Uterus (tissue), 2 donors: ENCODE results near the gene KIF3B.

Experiments used
- POLR2A ChIP-seq, 2 donors: fragments of 450-650 bp; IDR thresholded peaks; one replicate each; pipeline ENCODE4 v1.6.1; 2016; ENCODE audit warnings: antibody characterized with exemption in 2 of 2, mild to moderate bottlenecking in 1 of 2, moderate library complexity in 1 of 2
- TF ChIP-seq, protein P1 (sequence below), 4 experiments: fragments of 200-600 bp in 2 of 4; fragments of 450-650 bp in 2 of 4; sonication (generic) in 2 of 4; IDR thresholded peaks; one replicate each; pipeline ENCODE4 v1.5.1; 2016 to 2019; ENCODE audit warnings: antibody characterized with exemption in 4 of 4, mild to moderate bottlenecking in 2 of 4, moderate library complexity in 1 of 4

DNA sequence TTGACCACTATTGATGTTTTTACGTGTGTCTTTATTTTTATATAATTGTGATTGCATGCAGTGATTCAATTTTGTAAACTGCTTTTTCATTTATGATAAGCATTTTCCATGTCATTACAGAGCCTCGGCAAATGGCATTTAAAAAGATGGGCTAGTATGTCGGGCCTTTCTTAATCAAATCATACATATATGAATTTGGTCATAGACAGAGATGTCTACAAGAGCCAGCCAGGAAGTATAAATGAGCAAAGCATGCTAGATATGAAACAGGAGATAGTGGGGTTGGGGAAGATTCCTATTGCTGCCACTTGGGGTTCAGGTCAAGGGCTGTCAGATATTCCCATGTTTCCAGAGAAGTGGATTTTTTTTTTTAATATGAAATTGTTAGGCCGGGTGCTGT is 20.0 kb downstream of the KIF3B start:
- TF ChIP-seq, protein P1, sequence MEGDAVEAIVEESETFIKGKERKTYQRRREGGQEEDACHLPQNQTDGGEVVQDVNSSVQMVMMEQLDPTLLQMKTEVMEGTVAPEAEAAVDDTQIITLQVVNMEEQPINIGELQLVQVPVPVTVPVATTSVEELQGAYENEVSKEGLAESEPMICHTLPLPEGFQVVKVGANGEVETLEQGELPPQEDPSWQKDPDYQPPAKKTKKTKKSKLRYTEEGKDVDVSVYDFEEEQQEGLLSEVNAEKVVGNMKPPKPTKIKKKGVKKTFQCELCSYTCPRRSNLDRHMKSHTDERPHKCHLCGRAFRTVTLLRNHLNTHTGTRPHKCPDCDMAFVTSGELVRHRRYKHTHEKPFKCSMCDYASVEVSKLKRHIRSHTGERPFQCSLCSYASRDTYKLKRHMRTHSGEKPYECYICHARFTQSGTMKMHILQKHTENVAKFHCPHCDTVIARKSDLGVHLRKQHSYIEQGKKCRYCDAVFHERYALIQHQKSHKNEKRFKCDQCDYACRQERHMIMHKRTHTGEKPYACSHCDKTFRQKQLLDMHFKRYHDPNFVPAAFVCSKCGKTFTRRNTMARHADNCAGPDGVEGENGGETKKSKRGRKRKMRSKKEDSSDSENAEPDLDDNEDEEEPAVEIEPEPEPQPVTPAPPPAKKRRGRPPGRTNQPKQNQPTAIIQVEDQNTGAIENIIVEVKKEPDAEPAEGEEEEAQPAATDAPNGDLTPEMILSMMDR (IDR thresholded peaks at IDR 0.05): no peak
- TF ChIP-seq POLR2A (IDR thresholded peaks at IDR 0.05): no peak
